Effector memory CD8-positive, alpha-beta T cell (primary cell): ENCODE data around the gene STX19.
"Not testable (repeated sequence)": the region's sequence is repeated elsewhere in the genome, so short reads cannot be mapped to it uniquely, and the experiment has no call there.

ENCODE experiments used
- ATAC-seq: fragments of 150-1000 bp; cut with Tn5 transposase; replicated peaks from 2 replicates; pipeline ENCODE4 v1.10.0; 2021; ENCODE audit warnings: mild to moderate bottlenecking, moderate library complexity
- DNase-seq, 3 experiments: peaks; one replicate each; pipeline ENCODE4 v3.0.0; 2021
- H3K27ac Mint-ChIP-seq, 2 donors: one replicate each; pipeline ENCODE4 v1.8.0; 2022; ENCODE audit warnings: mild to moderate bottlenecking in 2 of 2, mixed read lengths in 2 of 2, moderate library complexity in 2 of 2
- H3K27me3 Mint-ChIP-seq, 2 donors: one replicate each; pipeline ENCODE4 v1.8.0; 2022; ENCODE audit warnings: mixed read lengths in 2 of 2
- H3K36me3 Mint-ChIP-seq: one replicate; pipeline ENCODE4 v1.8.0; 2022; ENCODE audit warnings: mild to moderate bottlenecking, moderate library complexity, mixed read lengths; ENCODE audit not compliant: insufficient read depth
- H3K4me1 Mint-ChIP-seq, 2 donors: one replicate each; pipeline ENCODE4 v1.8.0; 2022; ENCODE audit warnings: low read depth in 2 of 2, mixed read lengths in 2 of 2
- H3K4me3 Mint-ChIP-seq, 2 donors: one replicate each; pipeline ENCODE4 v1.8.0; 2022; ENCODE audit warnings: mild to moderate bottlenecking in 2 of 2, mixed read lengths in 2 of 2, moderate library complexity in 2 of 2
- H3K9me3 Mint-ChIP-seq, 2 donors: one replicate each; pipeline ENCODE4 v1.8.0; 2022; ENCODE audit warnings: mixed read lengths in 2 of 2

Gene STX19

GRCh38 chr3:94062513-94063404 lies 34.4 kb upstream of the STX19 start, which contains the start of the genes DHFR2 and NSUN3:
Gene DHFR2, minus strand, starts transcription at chr3:94062916. Its CDS starts 1,405 bp downstream, at chr3:94061511.
Gene NSUN3, plus strand, starts transcription at chr3:94063061. Its CDS starts 66 bp downstream, at chr3:94063127.
- ATAC-seq: peak; percentile 84
- Mint-ChIP-seq H3K4me3 (peak within 1 kb of the TSS; percentile 99), H3K4me1 (peaks cover 40 to 49% of the 10 kb centered on the region in 2 donors), H3K27ac (peak within 1 kb of the TSS; percentile 99 to 100), H3K36me3 (peaks cover 30% of the 10 kb centered on the region), H3K27me3 (no peaks in the 10 kb centered on the region), H3K9me3 (no peaks in the 10 kb centered on the region)
- peak; percentile 73 to 83 (median 76) for DNase-seq

GRCh38 chr3:94061297-94061696 lies 32.9 kb upstream of the STX19 start:
- no peaks in the 10 kb centered on the region for H3K9me3 Mint-ChIP-seq
- DNase-seq (no peak), ATAC-seq (no peak)
- no peak overlapping the region for H3K4me3 Mint-ChIP-seq
- H3K4me1 Mint-ChIP-seq: peaks cover 29 to 36% of the 10 kb centered on the region in 2 donors
- no peaks in the 10 kb centered on the region for H3K27me3 Mint-ChIP-seq
- H3K27ac Mint-ChIP-seq: no peak overlapping the region
- peaks cover 19% of the 10 kb centered on the region for H3K36me3 Mint-ChIP-seq

GRCh38 chr3:94050546-94050945 lies 22.1 kb upstream of the STX19 start:
- no peaks in the 10 kb centered on the region for H3K4me1 Mint-ChIP-seq

GRCh38 chr3:94049267-94049666 lies 20.9 kb upstream of the STX19 start:
- no peak overlapping the region for H3K27ac Mint-ChIP-seq
- no peak for ATAC-seq
- no peak for DNase-seq
- H3K4me1 Mint-ChIP-seq: peaks cover 0 to 2% of the 10 kb centered on the region in 2 donors
- no peaks in the 10 kb centered on the region for H3K9me3 Mint-ChIP-seq
- no peak overlapping the region for H3K4me3 Mint-ChIP-seq
- peaks cover under 1% of the 10 kb centered on the region for H3K36me3 Mint-ChIP-seq
- H3K27me3 Mint-ChIP-seq: no peaks in the 10 kb centered on the region

More at GRCh38 chr3:94050546-94050945, 22.1 kb upstream of the STX19 start:
- Mint-ChIP-seq H3K4me3 (no peak overlapping the region), H3K27ac (no peak overlapping the region), H3K27me3 (no peaks in the 10 kb centered on the region), H3K36me3 (no peaks in the 10 kb centered on the region), H3K9me3 (no peaks in the 10 kb centered on the region)
- ATAC-seq: no peak
- DNase-seq: no peak

- DNase-seq (no peak), ATAC-seq (no peak)
- Mint-ChIP-seq H3K4me1 (peaks cover 0 to 2% of the 10 kb centered on the region in 2 donors), H3K27ac (no peak overlapping the region), H3K9me3 (no peaks in the 10 kb centered on the region), H3K4me3 (no peak overlapping the region), H3K36me3 (peaks cover 8% of the 10 kb centered on the region), H3K27me3 (no peaks in the 10 kb centered on the region)
Observed at GRCh38 chr3:94046533-94046932, 18.1 kb upstream of the STX19 start.

GRCh38 chr3:94044100-94044936 lies 15.9 kb upstream of the STX19 start:
- not testable (repeated sequence) for ATAC-seq, H3K4me3 Mint-ChIP-seq, H3K4me1 Mint-ChIP-seq, H3K9me3 Mint-ChIP-seq, H3K27me3 Mint-ChIP-seq, DNase-seq
- Mint-ChIP-seq H3K27ac (peak overlapping the region; percentile 77 to 88), H3K36me3 (peaks cover 11% of the 10 kb centered on the region)

- Mint-ChIP-seq H3K27ac (peak overlapping the region; percentile 77 to 88), H3K4me1 (peaks cover 0 to 2% of the 10 kb centered on the region in 2 donors), H3K9me3 (no peaks in the 10 kb centered on the region), H3K4me3 (peak overlapping the region in 1 of 2 donors; percentile 54), H3K27me3 (no peaks in the 10 kb centered on the region), H3K36me3 (peaks cover 11% of the 10 kb centered on the region)
- DNase-seq: no peak
- ATAC-seq: no peak
Observed at GRCh38 chr3:94043285-94043684, 14.9 kb upstream of the STX19 start.

GRCh38 chr3:94036909-94037507 lies 8.6 kb upstream of the STX19 start:
- Mint-ChIP-seq H3K27me3 (no peaks in the 10 kb centered on the region), H3K27ac (no peak overlapping the region), H3K4me3 (no peak overlapping the region), H3K36me3 (peaks cover 6% of the 10 kb centered on the region), H3K4me1 (no peaks in the 10 kb centered on the region), H3K9me3 (no peaks in the 10 kb centered on the region)
- DNase-seq: no peak
- ATAC-seq: peak; percentile 49

- DNase-seq (no peak), ATAC-seq (no peak)
- Mint-ChIP-seq H3K36me3 (no peaks in the 10 kb centered on the region), H3K9me3 (no peaks in the 10 kb centered on the region), H3K4me3 (no peak overlapping the region), H3K27me3 (no peaks in the 10 kb centered on the region), H3K27ac (no peak overlapping the region), H3K4me1 (no peaks in the 10 kb centered on the region)
Observed at GRCh38 chr3:94026623-94027022, 1.8 kb downstream of the STX19 start.

GRCh38 chr3:94024385-94024784 lies 4.0 kb downstream of the STX19 start:
- Mint-ChIP-seq H3K4me1 (no peaks in the 10 kb centered on the region), H3K27me3 (no peaks in the 10 kb centered on the region), H3K27ac (no peak overlapping the region), H3K4me3 (no peak overlapping the region), H3K36me3 (no peaks in the 10 kb centered on the region), H3K9me3 (no peaks in the 10 kb centered on the region)
- no peak for ATAC-seq
- no peak for DNase-seq

- Mint-ChIP-seq H3K4me1 (no peaks in the 10 kb centered on the region), H3K27ac (no peak overlapping the region), H3K4me3 (no peak overlapping the region), H3K36me3 (no peaks in the 10 kb centered on the region), H3K27me3 (no peaks in the 10 kb centered on the region), H3K9me3 (no peaks in the 10 kb centered on the region)
- no peak for DNase-seq
- ATAC-seq: no peak
Observed at GRCh38 chr3:94020293-94020692, 8.1 kb downstream of the STX19 start.

- Mint-ChIP-seq H3K4me3 (no peak overlapping the region), H3K9me3 (no peaks in the 10 kb centered on the region), H3K27ac (no peak overlapping the region), H3K36me3 (no peaks in the 10 kb centered on the region), H3K27me3 (no peaks in the 10 kb centered on the region), H3K4me1 (no peaks in the 10 kb centered on the region)
- ATAC-seq (no peak), DNase-seq (no peak)
Observed at GRCh38 chr3:94019659-94020058, 8.7 kb downstream of the STX19 start.

GRCh38 chr3:94015025-94015424 lies 13.4 kb downstream of the STX19 start:
- Mint-ChIP-seq H3K4me3 (no peak overlapping the region), H3K27ac (no peak overlapping the region), H3K27me3 (no peaks in the 10 kb centered on the region), H3K36me3 (no peaks in the 10 kb centered on the region), H3K9me3 (no peaks in the 10 kb centered on the region), H3K4me1 (peaks cover 4 to 5% of the 10 kb centered on the region in 2 donors)
- DNase-seq (no peak), ATAC-seq (no peak)
